ENCODE results near the gene ZNF532. TPM values are rescaled to one million over a fixed set of nuclear protein-coding genes. Genes with fewer than 3 reads are reported as not detected.
A peak's percentile ranks its signal among the peaks of the same experiment; 100 is the strongest.

Gene ZNF532
- total and polyA plus RNA-seq, 2 experiments from 2014 or later, result 28.2 to 108 TPM

DNA sequence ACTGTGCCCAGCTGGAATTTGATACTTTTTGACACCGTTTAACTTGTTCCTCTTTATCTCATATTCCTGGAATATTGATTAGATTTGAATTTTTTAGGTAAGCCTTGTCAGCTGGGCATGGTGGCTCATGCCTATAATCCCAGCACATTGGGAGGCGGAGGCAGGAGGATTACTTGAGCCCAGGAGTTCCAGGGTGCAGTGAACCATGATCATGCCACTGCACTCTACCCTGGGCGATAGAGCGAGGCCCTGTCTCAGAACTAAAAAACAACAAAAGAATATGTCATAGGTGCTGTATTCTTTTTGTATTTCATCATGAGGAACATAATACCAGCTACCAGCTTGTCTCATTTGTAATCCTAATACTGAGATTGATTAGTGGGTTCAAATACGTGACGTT is 90.3 kb downstream of the ZNF532 start:
- Histone ChIP-seq H3K27ac (no peak overlapping the region), H3K9me3 (ENCODE audit: low read depth) (no peaks in the 10 kb centered on the region), H3K4me3 (no peak overlapping the region), H3K27me3 (no peaks in the 10 kb centered on the region), H3K36me3 (peaks cover 10% of the 10 kb centered on the region), H3K4me1 (ENCODE audit: low read depth) (peaks cover 7% of the 10 kb centered on the region)
- TF ChIP-seq, protein P1, sequence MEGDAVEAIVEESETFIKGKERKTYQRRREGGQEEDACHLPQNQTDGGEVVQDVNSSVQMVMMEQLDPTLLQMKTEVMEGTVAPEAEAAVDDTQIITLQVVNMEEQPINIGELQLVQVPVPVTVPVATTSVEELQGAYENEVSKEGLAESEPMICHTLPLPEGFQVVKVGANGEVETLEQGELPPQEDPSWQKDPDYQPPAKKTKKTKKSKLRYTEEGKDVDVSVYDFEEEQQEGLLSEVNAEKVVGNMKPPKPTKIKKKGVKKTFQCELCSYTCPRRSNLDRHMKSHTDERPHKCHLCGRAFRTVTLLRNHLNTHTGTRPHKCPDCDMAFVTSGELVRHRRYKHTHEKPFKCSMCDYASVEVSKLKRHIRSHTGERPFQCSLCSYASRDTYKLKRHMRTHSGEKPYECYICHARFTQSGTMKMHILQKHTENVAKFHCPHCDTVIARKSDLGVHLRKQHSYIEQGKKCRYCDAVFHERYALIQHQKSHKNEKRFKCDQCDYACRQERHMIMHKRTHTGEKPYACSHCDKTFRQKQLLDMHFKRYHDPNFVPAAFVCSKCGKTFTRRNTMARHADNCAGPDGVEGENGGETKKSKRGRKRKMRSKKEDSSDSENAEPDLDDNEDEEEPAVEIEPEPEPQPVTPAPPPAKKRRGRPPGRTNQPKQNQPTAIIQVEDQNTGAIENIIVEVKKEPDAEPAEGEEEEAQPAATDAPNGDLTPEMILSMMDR (IDR thresholded peaks at IDR 0.05; ENCODE audit: low read depth, low read length), result no peak
- DNase-seq (ENCODE audit: low read depth in 1 of 2, low spot score in 1 of 2), result no peak

DNA sequence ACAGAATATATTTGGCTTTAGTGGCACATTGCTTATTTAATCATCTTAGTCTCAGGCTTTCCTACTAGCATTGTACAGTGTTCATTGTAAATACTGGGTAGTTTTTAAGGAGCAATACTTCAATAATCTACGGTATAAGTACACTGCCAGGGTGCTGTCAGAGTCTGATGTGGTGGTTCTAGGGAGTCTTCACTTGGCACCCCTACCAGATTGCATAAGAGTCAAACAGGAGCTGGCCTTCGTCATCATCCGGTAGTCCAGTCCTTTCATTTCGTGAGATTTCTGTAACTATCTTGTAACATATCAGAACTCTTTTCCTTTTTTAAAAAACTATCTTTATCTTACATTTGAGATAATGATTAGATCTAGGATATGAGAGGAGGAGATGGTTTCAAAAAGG is 91.1 kb downstream of the ZNF532 start:
- H3K27me3 ChIP-seq, result no peaks in the 10 kb centered on the region
- H3K27ac ChIP-seq, result peak overlapping the region; percentile 8
- H3K4me1 ChIP-seq (ENCODE audit: low read depth), result peaks cover 7% of the 10 kb centered on the region
- TF ChIP-seq, protein P1 (IDR thresholded peaks at IDR 0.05; ENCODE audit: low read depth, low read length), result no peak
- peaks cover 10% of the 10 kb centered on the region for H3K36me3 ChIP-seq
- H3K9me3 ChIP-seq (ENCODE audit: low read depth), result no peaks in the 10 kb centered on the region
- DNase-seq (ENCODE audit: low read depth in 1 of 2, low spot score in 1 of 2), result peak in 1 of 2 donors; percentile 74
- no peak overlapping the region for H3K4me3 ChIP-seq

DNA sequence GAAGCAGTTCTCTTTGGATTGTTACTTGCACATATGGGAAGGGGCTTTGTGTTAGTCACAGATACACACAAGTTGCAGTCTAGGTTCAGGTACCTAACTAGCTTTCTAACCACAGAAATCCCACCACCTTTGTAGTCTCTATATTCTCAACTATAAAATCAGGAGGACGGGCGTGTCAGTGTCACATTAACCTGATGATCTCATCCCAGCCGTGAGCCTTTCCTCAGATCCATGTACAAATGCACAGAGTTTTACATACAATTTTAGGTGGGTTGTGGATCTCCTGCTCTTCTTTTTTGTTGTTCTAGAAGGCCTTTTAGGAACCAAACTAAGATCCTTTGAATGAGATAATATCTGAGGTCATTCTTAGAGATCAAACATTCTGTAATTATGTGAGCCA is 94.0 kb downstream of the ZNF532 start:
- no peak overlapping the region for H3K27ac ChIP-seq
- H3K27me3 ChIP-seq, result no peaks in the 10 kb centered on the region
- H3K36me3 ChIP-seq, result peaks cover 10% of the 10 kb centered on the region
- no peak for DNase-seq (ENCODE audit: low read depth in 1 of 2, low spot score in 1 of 2)
- peaks cover 5% of the 10 kb centered on the region for H3K4me1 ChIP-seq (ENCODE audit: low read depth)
- TF ChIP-seq, protein P1 (IDR thresholded peaks at IDR 0.05; ENCODE audit: low read depth, low read length), result no peak
- H3K9me3 ChIP-seq (ENCODE audit: low read depth), result no peaks in the 10 kb centered on the region
- H3K4me3 ChIP-seq, result no peak overlapping the region

DNA sequence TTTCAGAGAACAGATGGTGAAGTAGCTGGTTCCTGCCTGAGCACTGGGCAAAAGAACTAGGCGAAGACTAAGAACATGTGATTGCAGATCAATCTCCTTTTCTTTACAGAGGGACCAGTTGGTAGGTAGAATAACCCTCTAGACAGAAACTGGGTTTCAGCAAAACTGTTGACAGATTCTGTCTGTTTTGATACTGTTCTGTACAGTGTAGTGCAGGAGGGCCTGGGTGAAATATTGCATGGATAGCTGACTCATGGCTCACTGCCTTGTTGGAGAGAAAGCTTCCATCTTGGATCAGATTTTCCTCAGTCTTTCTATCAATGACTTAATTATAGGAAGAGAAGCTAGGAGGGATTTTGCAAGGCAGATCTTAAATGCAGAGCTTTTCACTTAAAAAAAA is 95.8 kb downstream of the ZNF532 start:
- Histone ChIP-seq H3K36me3 (peaks cover 4% of the 10 kb centered on the region), H3K27me3 (no peaks in the 10 kb centered on the region), H3K9me3 (ENCODE audit: low read depth) (no peaks in the 10 kb centered on the region), H3K4me1 (ENCODE audit: low read depth) (peaks cover 6% of the 10 kb centered on the region), H3K4me3 (no peak overlapping the region), H3K27ac (no peak overlapping the region)
- DNase-seq (ENCODE audit: low read depth in 1 of 2, low spot score in 1 of 2), result no peak
- TF ChIP-seq, protein P1 (IDR thresholded peaks at IDR 0.05; ENCODE audit: low read depth, low read length), result no peak

DNA sequence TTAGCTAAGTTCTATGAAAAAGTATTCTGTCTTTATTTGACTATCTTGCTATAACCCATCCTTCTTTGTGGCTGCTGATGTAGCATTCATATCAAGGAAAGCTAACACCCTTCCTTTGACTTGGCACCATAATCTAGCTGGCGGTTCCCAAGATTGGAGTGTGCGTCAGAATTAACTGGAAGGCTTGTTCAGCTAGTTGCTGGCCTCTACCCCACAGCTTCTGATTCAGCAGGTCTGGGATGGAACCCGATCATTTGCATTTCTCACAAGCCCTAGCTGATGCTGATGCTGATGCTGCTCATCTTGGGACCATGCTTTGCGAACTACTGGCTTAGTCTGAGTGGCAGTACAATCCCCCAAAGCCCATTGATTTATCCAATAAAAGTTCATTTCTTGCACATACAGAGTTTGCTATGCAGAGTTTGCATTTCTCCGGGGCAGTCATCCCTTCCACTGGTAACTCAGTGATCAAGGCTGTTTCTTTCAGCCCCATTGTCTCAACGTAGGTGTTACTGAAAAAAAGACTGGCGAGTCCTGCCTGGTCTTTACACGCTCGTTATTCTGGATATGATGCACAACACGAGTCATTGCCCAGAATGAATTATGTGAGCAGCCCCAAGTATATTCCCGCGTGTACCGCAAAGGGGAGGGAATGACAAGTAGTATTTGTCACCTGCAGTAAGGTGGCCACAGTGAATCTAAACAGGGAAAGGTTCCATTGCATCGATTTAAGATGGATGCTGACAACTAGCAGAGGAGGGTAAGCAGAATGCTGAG is 96.5 kb downstream of the ZNF532 start:
- Histone ChIP-seq H3K27ac (no peak overlapping the region), H3K9me3 (ENCODE audit: low read depth) (no peaks in the 10 kb centered on the region), H3K27me3 (no peaks in the 10 kb centered on the region), H3K36me3 (peaks cover 4% of the 10 kb centered on the region), H3K4me3 (no peak overlapping the region), H3K4me1 (ENCODE audit: low read depth) (peaks cover 13% of the 10 kb centered on the region)
- TF ChIP-seq, protein P1 (IDR thresholded peaks at IDR 0.05; ENCODE audit: low read depth, low read length), result no peak
- peak in 1 of 2 donors; percentile 38 for DNase-seq (ENCODE audit: low read depth in 1 of 2, low spot score in 1 of 2)

All from cardiac muscle cell (in vitro differentiated cells and primary cell).